GM12875 (cell line): ENCODE results near the gene ZSWIM6.

Experiments used
- H3K4me3 ChIP-seq: one replicate; pipeline ENCODE4 v1.5.1; 2011; ENCODE audit warnings: low read depth, low read length, control low read depth
- CTCF ChIP-seq: IDR thresholded peaks from 2 replicates; pipeline ENCODE4 v1.5.1; 2011; ENCODE audit warnings: low read depth, mild to moderate bottlenecking, control low read depth, inconsistent platforms, low read length, moderate library complexity, borderline replicate concordance; ENCODE audit not compliant: insufficient read depth

ZSWIM6 gene

GRCh38 chr5:61327760-61328753 lies 4.0 kb upstream of the ZSWIM6 start:
- no peak for TF ChIP-seq CTCF
- H3K4me3 ChIP-seq = no peak overlapping the region

- H3K4me3 ChIP-seq = no peak overlapping the region
These were observed 3.1 kb upstream of the ZSWIM6 start for GRCh38 chr5:61328791-61329549.

GRCh38 chr5:61329550-61330128 lies 2.4 kb upstream of the ZSWIM6 start:
- TF ChIP-seq CTCF = no peak
- no peak overlapping the region for H3K4me3 ChIP-seq

More at GRCh38 chr5:61328791-61329549, 3.1 kb upstream of the ZSWIM6 start:
- no peak for TF ChIP-seq CTCF

GRCh38 chr5:61330341-61330844 lies 1.7 kb upstream of the ZSWIM6 start:
- H3K4me3 ChIP-seq = peak overlapping the region; percentile 83
- no peak for TF ChIP-seq CTCF

GRCh38 chr5:61330845-61331406 lies 1.1 kb upstream of the ZSWIM6 start:
- TF ChIP-seq CTCF = peak; percentile 44; the same call in 1 of the 2 replicates
- H3K4me3 ChIP-seq = peak overlapping the region; percentile 83

- H3K4me3 ChIP-seq = peak overlapping the region; percentile 78
- TF ChIP-seq CTCF = no peak
These were observed 296 bp downstream of the ZSWIM6 start for GRCh38 chr5:61332358-61332749.
